Activated T-cell treated with anti-CD3 and anti-CD28 coated beads, Interleukin-2, amount 50 U/mL, for 72 hours (primary cell): Measurements from ENCODE around the gene FYN. TPM values are rescaled to one million over a fixed set of nuclear protein-coding genes. Genes with fewer than 3 reads are reported as not detected.
"Not testable (repeated sequence)": the region's sequence is repeated elsewhere in the genome, so short reads cannot be mapped to it uniquely, and the experiment has no call there.

Experiments
- ATAC-seq, 2 donors: fragments of 150-1000 bp; cut with Tn5 transposase; replicated peaks in 1 of 2; 2 replicates each; pipeline ENCODE4 v1.10.0; 2021; ENCODE audit warnings: moderate library complexity in 2 of 2, mild to moderate bottlenecking in 1 of 2
- DNase-seq, 2 donors: peaks; one replicate each; pipeline ENCODE4 v3.0.0; 2021 to 2022; ENCODE audit warnings: mixed read lengths in 1 of 2
- H3K27ac Mint-ChIP-seq: one replicate; pipeline ENCODE4 v1.8.0; 2022; ENCODE audit warnings: mild to moderate bottlenecking, moderate library complexity, mixed read lengths
- H3K27me3 Mint-ChIP-seq: one replicate; pipeline ENCODE4 v1.8.0; 2022; ENCODE audit warnings: low read depth, mixed read lengths
- H3K36me3 Mint-ChIP-seq, 2 donors: one replicate each; pipeline ENCODE4 v1.8.0; 2022; ENCODE audit warnings: mixed read lengths in 2 of 2, mild to moderate bottlenecking in 1 of 2; ENCODE audit not compliant: insufficient read depth in 2 of 2
- H3K4me1 Mint-ChIP-seq: one replicate; pipeline ENCODE4 v1.8.0; 2022; ENCODE audit warnings: low read depth, mixed read lengths
- H3K4me3 Mint-ChIP-seq, 2 donors: one replicate each; pipeline ENCODE4 v1.8.0; 2022; ENCODE audit warnings: mild to moderate bottlenecking in 2 of 2, mixed read lengths in 2 of 2, moderate library complexity in 2 of 2
- H3K9me3 Mint-ChIP-seq, 2 donors: one replicate each; pipeline ENCODE4 v1.8.0; 2022; ENCODE audit warnings: mixed read lengths in 2 of 2
- total RNA-seq, 2 donors: library from RNA; stranded (reverse); gene quantifications; one replicate each; pipeline ENCODE4 v1.2.3, GENCODE V29; 2022

FYN gene
- total RNA-seq, 2 donors from 2014 or later, result 504 to 505 TPM

- Mint-ChIP-seq H3K27me3 (no peaks in the 10 kb centered on the region), H3K9me3 (no peaks in the 10 kb centered on the region), H3K27ac (no peak overlapping the region), H3K4me1 (no peaks in the 10 kb centered on the region), H3K4me3 (no peak overlapping the region), H3K36me3 (peaks cover 0 to 21% of the 10 kb centered on the region in 2 donors)
- peak; percentile 62 to 68 for ATAC-seq
- DNase-seq, result peak; percentile 68 to 76
These were observed 29.7 kb downstream of the FYN start for GRCh38 chr6:111843347-111844147.

GRCh38 chr6:111842891-111843290 is 30.4 kb downstream of the FYN start:
- Mint-ChIP-seq H3K4me1 (no peaks in the 10 kb centered on the region), H3K27ac (no peak overlapping the region), H3K27me3 (no peaks in the 10 kb centered on the region), H3K4me3 (no peak overlapping the region), H3K9me3 (no peaks in the 10 kb centered on the region), H3K36me3 (peaks cover 0 to 21% of the 10 kb centered on the region in 2 donors)
- DNase-seq (no peak), ATAC-seq (no peak)

GRCh38 chr6:111842271-111842822 is 30.9 kb downstream of the FYN start:
- no peaks in the 10 kb centered on the region for H3K27me3 Mint-ChIP-seq
- no peak overlapping the region for H3K27ac Mint-ChIP-seq
- peaks cover 5 to 25% of the 10 kb centered on the region in 2 donors for H3K36me3 Mint-ChIP-seq
- H3K4me1 Mint-ChIP-seq, result no peaks in the 10 kb centered on the region
- no peaks in the 10 kb centered on the region for H3K9me3 Mint-ChIP-seq
- no peak overlapping the region for H3K4me3 Mint-ChIP-seq
- ATAC-seq (no peak), DNase-seq (no peak)

- Mint-ChIP-seq H3K36me3 (peaks cover 6 to 26% of the 10 kb centered on the region in 2 donors), H3K9me3 (no peaks in the 10 kb centered on the region), H3K27ac (peak overlapping the region; percentile 64), H3K4me1 (no peaks in the 10 kb centered on the region), H3K4me3 (no peak overlapping the region), H3K27me3 (no peaks in the 10 kb centered on the region)
- DNase-seq (peak; percentile 64 to 68), ATAC-seq (no peak)
These were observed 31.4 kb downstream of the FYN start for GRCh38 chr6:111841822-111842221.

- DNase-seq (no peak), ATAC-seq (no peak)
- Mint-ChIP-seq H3K4me1 (peaks cover 8% of the 10 kb centered on the region), H3K27me3 (no peaks in the 10 kb centered on the region), H3K36me3 (peaks cover 6 to 29% of the 10 kb centered on the region in 2 donors), H3K27ac (peak overlapping the region; percentile 64), H3K9me3 (no peaks in the 10 kb centered on the region), H3K4me3 (no peak overlapping the region)
These were observed 32.4 kb downstream of the FYN start for GRCh38 chr6:111840803-111841202.

- H3K4me3 Mint-ChIP-seq, result peak overlapping the region; percentile 70 to 86
- no peaks in the 10 kb centered on the region for H3K9me3 Mint-ChIP-seq
- DNase-seq (peak; percentile 67 to 71), ATAC-seq (peak; percentile 65 to 69)
- no peaks in the 10 kb centered on the region for H3K27me3 Mint-ChIP-seq
- H3K4me1 Mint-ChIP-seq, result peaks cover 27% of the 10 kb centered on the region
- H3K36me3 Mint-ChIP-seq, result peaks cover 8 to 32% of the 10 kb centered on the region in 2 donors
- peak overlapping the region; percentile 52 for H3K27ac Mint-ChIP-seq
These were observed 34.3 kb downstream of the FYN start for GRCh38 chr6:111838749-111839484.

GRCh38 chr6:111837641-111838500 is 35.4 kb downstream of the FYN start:
- DNase-seq (peak; percentile 74 to 81), ATAC-seq (peak; percentile 73 to 79)
- no peaks in the 10 kb centered on the region for H3K9me3 Mint-ChIP-seq
- H3K4me1 Mint-ChIP-seq, result peaks cover 38% of the 10 kb centered on the region
- peak overlapping the region; percentile 70 to 86 for H3K4me3 Mint-ChIP-seq
- no peaks in the 10 kb centered on the region for H3K27me3 Mint-ChIP-seq
- peak overlapping the region; percentile 52 for H3K27ac Mint-ChIP-seq
- peaks cover 8 to 36% of the 10 kb centered on the region in 2 donors for H3K36me3 Mint-ChIP-seq

- H3K27ac Mint-ChIP-seq, result peak overlapping the region; percentile 52
- no peaks in the 10 kb centered on the region for H3K27me3 Mint-ChIP-seq
- DNase-seq (no peak), ATAC-seq (no peak)
- peaks cover 46% of the 10 kb centered on the region for H3K4me1 Mint-ChIP-seq
- peak overlapping the region; percentile 70 to 86 for H3K4me3 Mint-ChIP-seq
- H3K36me3 Mint-ChIP-seq, result peaks cover 8 to 39% of the 10 kb centered on the region in 2 donors
- H3K9me3 Mint-ChIP-seq, result no peaks in the 10 kb centered on the region
These were observed 36.2 kb downstream of the FYN start for GRCh38 chr6:111837007-111837406.

- DNase-seq (no peak), ATAC-seq (no peak)
- H3K4me1 Mint-ChIP-seq, result peaks cover 58% of the 10 kb centered on the region
- no peaks in the 10 kb centered on the region for H3K27me3 Mint-ChIP-seq
- H3K27ac Mint-ChIP-seq, result peak overlapping the region; percentile 68
- peak overlapping the region; percentile 50 to 57 for H3K4me3 Mint-ChIP-seq
- peaks cover 8 to 32% of the 10 kb centered on the region in 2 donors for H3K36me3 Mint-ChIP-seq
- H3K9me3 Mint-ChIP-seq, result no peaks in the 10 kb centered on the region
These were observed 37.4 kb downstream of the FYN start for GRCh38 chr6:111835807-111836206.

GRCh38 chr6:111835398-111835797 is 37.9 kb downstream of the FYN start:
- peak overlapping the region; percentile 50 to 57 for H3K4me3 Mint-ChIP-seq
- H3K27ac Mint-ChIP-seq, result peak overlapping the region; percentile 68
- H3K9me3 Mint-ChIP-seq, DNase-seq, H3K27me3 Mint-ChIP-seq, ATAC-seq: not testable (repeated sequence)
- H3K4me1 Mint-ChIP-seq, result peaks cover 62% of the 10 kb centered on the region
- H3K36me3 Mint-ChIP-seq, result peaks cover 11 to 35% of the 10 kb centered on the region in 2 donors

GRCh38 chr6:111834356-111834755 is 38.9 kb downstream of the FYN start:
- DNase-seq (no peak), ATAC-seq (no peak)
- Mint-ChIP-seq H3K27ac (peak overlapping the region; percentile 32), H3K9me3 (no peaks in the 10 kb centered on the region), H3K36me3 (peaks cover 16 to 39% of the 10 kb centered on the region in 2 donors), H3K4me3 (peak overlapping the region; percentile 41 to 61), H3K27me3 (no peaks in the 10 kb centered on the region), H3K4me1 (peaks cover 73% of the 10 kb centered on the region)

GRCh38 chr6:111832833-111833418 is 40.3 kb downstream of the FYN start:
- no peaks in the 10 kb centered on the region for H3K9me3 Mint-ChIP-seq
- H3K27me3 Mint-ChIP-seq, result no peaks in the 10 kb centered on the region
- peaks cover 19 to 43% of the 10 kb centered on the region in 2 donors for H3K36me3 Mint-ChIP-seq
- no peak for DNase-seq
- peak overlapping the region; percentile 61 to 86 for H3K4me3 Mint-ChIP-seq
- no peak for ATAC-seq
- H3K4me1 Mint-ChIP-seq, result peaks cover 87% of the 10 kb centered on the region
- peak overlapping the region; percentile 64 for H3K27ac Mint-ChIP-seq
